Heart left ventricle (tissue), 13 donors: ENCODE measurements around the gene CES2.

ENCODE experiments used
- CTCF ChIP-seq, 12 donors: fragments of 200-600 bp; sonication (generic) in 4 of 12; IDR thresholded peaks; one replicate each; pipeline versions ENCODE4 v1.5.0 to v1.8.0; 2018 to 2022; ENCODE audit warnings: antibody characterized with exemption in 12 of 12, mild to moderate bottlenecking in 5 of 12
- POLR2A ChIP-seq, 2 donors: fragments of 450-650 bp; IDR thresholded peaks; one replicate each; pipeline ENCODE4 v1.6.1; 2017; ENCODE audit warnings: antibody characterized with exemption in 2 of 2, mild to moderate bottlenecking in 2 of 2, moderate library complexity in 2 of 2
- donor health status: ischemic (EF 13 %, LVEDD 7.1; RV severe dilation, severe dysfunction).
- donor health status: DM: no; HTN: yes; CAD: no.
- donor health status: DM: no; HTN: no; CAD: no.
- donor health status: ischemic (EF 25% LVEDD 6.9; RV normal size, moderate dysfunction).
- donor health status: ischemic (EF 25% LVEDD 5.7; RV mildly dilated, moderate dysfunction).
- donor health status: ischemic (EF 35%, LVEDD 5.7; RV mildly dilated, moderate dysfunction).
- donor health status: nonischemic (EF 11% LVEDD 7.7; RV severe dilation, severe dysfunction).
- donor health status: DM: yes; HTN: yes; CAD: no.
- donor health status: PGD.
- donor health status: ischemic (EF 29% LVEDD 5.4; RV normal size, mild dysfunction).
- donor health status: nonischemic (EF 23%, LVEDD 6.1; RV moderate dilation, normal function).

- TF ChIP-seq CTCF (IDR thresholded peaks at IDR 0.05) (no peak), POLR2A (IDR thresholded peaks at IDR 0.05) (no peak)
Observed at GRCh38 chr16:66899310-66899944, 35.9 kb upstream of the CES2 start.
